ENCODE measurements around the gene GLS. TPM values are rescaled to one million over a fixed set of nuclear protein-coding genes. Genes with fewer than 3 reads are reported as not detected.

GLS gene
- 100 to 1,000 TPM; 279 to 322 (median 285) TPM for total RNA-seq
- 412 TPM for total RNA-seq (2013)

DNA sequence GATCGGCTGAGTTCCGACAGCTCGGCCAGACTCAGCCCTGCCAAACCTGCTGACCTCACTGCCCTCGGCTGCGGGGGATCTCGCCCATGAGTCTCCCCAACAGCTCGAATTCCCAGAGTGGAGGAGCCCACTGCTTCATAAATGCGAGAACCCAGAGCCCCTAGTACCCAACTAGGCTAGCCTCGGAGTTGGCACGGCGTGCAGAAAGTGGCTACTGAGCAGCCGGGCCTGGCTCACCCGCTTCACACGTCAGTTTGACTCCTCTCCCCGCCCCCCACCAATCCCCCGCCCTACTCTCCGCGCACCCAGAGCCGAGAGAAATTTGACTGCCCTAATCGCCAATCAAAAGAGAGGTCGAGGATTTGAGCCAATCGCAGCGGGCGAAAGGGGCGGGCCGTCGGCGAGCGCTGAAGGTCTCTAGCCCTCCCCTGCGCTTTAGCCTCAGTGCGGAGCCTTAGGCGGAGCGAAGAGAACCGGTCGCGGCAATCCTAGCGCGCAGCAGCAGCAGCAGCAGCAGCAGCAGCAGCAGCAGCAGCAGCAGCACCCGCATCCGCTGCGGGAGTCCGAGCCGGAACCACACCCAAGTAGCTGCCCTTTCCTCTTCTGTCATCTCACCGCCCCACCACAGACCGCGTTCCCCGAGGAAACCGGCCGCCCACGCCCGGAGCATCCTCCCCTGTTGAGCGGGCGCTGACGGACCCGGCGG lies at the start of gene GLS:
Gene GLS, plus strand, starts transcription at position 444 of the 706 bp plus-strand sequence. CDS start 264 bp downstream, outside the sequence.
- H3K27me3 Mint-ChIP-seq (ENCODE audit: low read depth in 2 of 2) = peaks cover 0 to 2% of the 10 kb centered on the region in 2 donors
- H3K36me3 Mint-ChIP-seq = no peaks in the 10 kb centered on the region
- Histone ChIP-seq H3K4me1 (ENCODE audit: control insufficient read depth, insufficient read depth, low read length) (peaks cover 22% of the 10 kb centered on the region), H3K36me3 (ENCODE audit: control insufficient read depth, insufficient read depth, low read length) (peaks cover 7% of the 10 kb centered on the region), H3K4me3 (ENCODE audit: low read length) (peak within 1 kb of the TSS; percentile 81), H3K9me3 (ENCODE audit: control insufficient read depth, insufficient read depth, low read length) (no peaks in the 10 kb centered on the region), H3K27me3 (ENCODE audit: control insufficient read depth, insufficient read depth, low read length) (no peaks in the 10 kb centered on the region), H3K27ac (ENCODE audit: low read length) (peak within 1 kb of the TSS; percentile 95)
- peak; percentile 95 to 97 for DNase-seq
- TF ChIP-seq, protein P1, sequence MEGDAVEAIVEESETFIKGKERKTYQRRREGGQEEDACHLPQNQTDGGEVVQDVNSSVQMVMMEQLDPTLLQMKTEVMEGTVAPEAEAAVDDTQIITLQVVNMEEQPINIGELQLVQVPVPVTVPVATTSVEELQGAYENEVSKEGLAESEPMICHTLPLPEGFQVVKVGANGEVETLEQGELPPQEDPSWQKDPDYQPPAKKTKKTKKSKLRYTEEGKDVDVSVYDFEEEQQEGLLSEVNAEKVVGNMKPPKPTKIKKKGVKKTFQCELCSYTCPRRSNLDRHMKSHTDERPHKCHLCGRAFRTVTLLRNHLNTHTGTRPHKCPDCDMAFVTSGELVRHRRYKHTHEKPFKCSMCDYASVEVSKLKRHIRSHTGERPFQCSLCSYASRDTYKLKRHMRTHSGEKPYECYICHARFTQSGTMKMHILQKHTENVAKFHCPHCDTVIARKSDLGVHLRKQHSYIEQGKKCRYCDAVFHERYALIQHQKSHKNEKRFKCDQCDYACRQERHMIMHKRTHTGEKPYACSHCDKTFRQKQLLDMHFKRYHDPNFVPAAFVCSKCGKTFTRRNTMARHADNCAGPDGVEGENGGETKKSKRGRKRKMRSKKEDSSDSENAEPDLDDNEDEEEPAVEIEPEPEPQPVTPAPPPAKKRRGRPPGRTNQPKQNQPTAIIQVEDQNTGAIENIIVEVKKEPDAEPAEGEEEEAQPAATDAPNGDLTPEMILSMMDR (IDR thresholded peaks at IDR 0.05) = no peak
- peak within 1 kb of the TSS; percentile 99 to 100 for H3K27ac Mint-ChIP-seq
- peak; percentile 75 to 89 (median 82) for ATAC-seq
- peak within 1 kb of the TSS; percentile 98 for H3K4me3 Mint-ChIP-seq
- no peaks in the 10 kb centered on the region for H3K9me3 Mint-ChIP-seq
- peaks cover 46 to 47% of the 10 kb centered on the region in 2 donors for H3K4me1 Mint-ChIP-seq
- intact Hi-C loops (cut with micrococcal nuclease) = loop anchor here (1.0 to 10.0 kb wide), 4 partner anchors 30 to 1098 kb away; partner anchors contain the start of genes NEMP2, ORMDL1 and PMS1
- under 1% methylated on average over 56 of the region's 56 CpGs for WGBS (ENCODE audit: insufficient coverage)

DNA sequence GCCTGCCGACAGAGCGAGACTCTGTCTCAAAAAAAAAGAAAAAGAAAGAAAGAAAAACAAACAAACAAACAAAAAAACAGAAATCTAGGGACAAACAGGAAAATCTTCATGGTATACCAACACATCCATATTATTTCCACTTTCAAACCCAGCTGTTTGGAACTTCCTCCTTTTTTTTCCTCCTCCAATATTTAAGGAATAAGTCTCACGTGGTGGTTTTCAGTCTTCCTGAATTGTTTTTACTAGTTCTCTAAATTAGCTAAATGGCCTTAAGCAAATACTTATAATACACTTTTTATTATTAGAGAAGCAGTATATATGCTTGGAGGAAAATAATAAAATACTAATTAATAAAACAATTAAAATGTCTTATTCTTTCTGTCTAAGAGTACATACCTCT lies 48.7 kb upstream of the GLS start:
- H3K4me3 ChIP-seq (ENCODE audit: low read length) = no peak overlapping the region
- Mint-ChIP-seq H3K4me1 (no peaks in the 10 kb centered on the region), H3K27me3 (ENCODE audit: low read depth in 2 of 2) (peaks cover 0 to 7% of the 10 kb centered on the region in 2 donors), H3K27ac (no peak overlapping the region), H3K9me3 (no peaks in the 10 kb centered on the region), H3K4me3 (no peak overlapping the region), H3K36me3 (no peaks in the 10 kb centered on the region)
- TF ChIP-seq, protein P1 (IDR thresholded peaks at IDR 0.05) = no peak
- no peaks in the 10 kb centered on the region for H3K27me3 ChIP-seq (ENCODE audit: control insufficient read depth, insufficient read depth, low read length)
- 94% methylated on average over 2 of the region's 3 CpGs for WGBS (ENCODE audit: insufficient coverage)
- H3K27ac ChIP-seq (ENCODE audit: low read length) = no peak overlapping the region
- DNase-seq = no peak
- intact Hi-C loops (cut with micrococcal nuclease) = no loop called here
- H3K9me3 ChIP-seq (ENCODE audit: control insufficient read depth, insufficient read depth, low read length) = no peaks in the 10 kb centered on the region
- ATAC-seq = no peak
- H3K4me1 ChIP-seq (ENCODE audit: control insufficient read depth, insufficient read depth, low read length) = no peaks in the 10 kb centered on the region
- H3K36me3 ChIP-seq (ENCODE audit: control insufficient read depth, insufficient read depth, low read length) = no peaks in the 10 kb centered on the region

DNA sequence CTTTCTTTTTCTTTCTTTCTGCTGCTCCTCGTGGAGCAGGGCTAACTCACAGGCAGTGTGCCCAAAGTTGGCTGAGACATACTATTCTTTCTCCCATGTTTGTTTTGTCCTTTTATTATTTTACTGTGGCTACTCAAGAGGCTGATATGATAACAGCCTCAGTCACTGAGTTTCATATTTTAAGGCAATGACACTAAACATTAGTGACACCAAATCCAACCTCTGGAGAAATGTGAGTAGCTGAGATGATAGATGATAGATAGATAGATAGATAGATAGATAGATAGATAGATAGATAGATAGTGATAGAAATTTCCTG lies 45.8 kb upstream of the GLS start:
- H3K27ac Mint-ChIP-seq = no peak overlapping the region
- no peak for ATAC-seq
- 92% methylated on average over 1 of the region's 1 CpG for WGBS (ENCODE audit: insufficient coverage)

More for the DNA sequence above, 45.8 kb upstream of the GLS start:
- no peaks in the 10 kb centered on the region for H3K27me3 ChIP-seq (ENCODE audit: control insufficient read depth, insufficient read depth, low read length)
- no peaks in the 10 kb centered on the region for H3K9me3 Mint-ChIP-seq
- no peaks in the 10 kb centered on the region for H3K9me3 ChIP-seq (ENCODE audit: control insufficient read depth, insufficient read depth, low read length)
- H3K4me3 ChIP-seq (ENCODE audit: low read length) = no peak overlapping the region
- TF ChIP-seq, protein P1 (IDR thresholded peaks at IDR 0.05) = no peak
- H3K4me3 Mint-ChIP-seq = no peak overlapping the region
- peaks cover 0 to 7% of the 10 kb centered on the region in 2 donors for H3K27me3 Mint-ChIP-seq (ENCODE audit: low read depth in 2 of 2)
- H3K4me1 ChIP-seq (ENCODE audit: control insufficient read depth, insufficient read depth, low read length) = no peaks in the 10 kb centered on the region
- no peak for DNase-seq
- intact Hi-C loops (cut with micrococcal nuclease) = no loop called here
- no peak overlapping the region for H3K27ac ChIP-seq (ENCODE audit: low read length)
- H3K36me3 ChIP-seq (ENCODE audit: control insufficient read depth, insufficient read depth, low read length) = no peaks in the 10 kb centered on the region
- H3K4me1 Mint-ChIP-seq = no peaks in the 10 kb centered on the region
- no peaks in the 10 kb centered on the region for H3K36me3 Mint-ChIP-seq
